GM12892 (cell line): ENCODE results near the gene ZBTB16.

ENCODE experiments used
- POLR2A ChIP-seq: IDR thresholded peaks from 2 replicates; pipeline ENCODE4 v1.6.1; 2011; ENCODE audit warnings: low read depth, low read length, control low read depth
- POLR2AphosphoS5 ChIP-seq: IDR thresholded peaks from 2 replicates; pipeline ENCODE4 v1.6.1; 2011; ENCODE audit warnings: low read depth, low read length, control low read depth
- TAF1 ChIP-seq: IDR thresholded peaks from 2 replicates; pipeline ENCODE4 v1.6.1; 2011; ENCODE audit warnings: low read depth, mild to moderate bottlenecking, control low read depth, low read length, borderline replicate concordance

GRCh38 chr11:114138411-114138810, 78.9 kb downstream of the ZBTB16 start:
- TF ChIP-seq POLR2A (no peak), TAF1 (no peak), POLR2AphosphoS5 (no peak)
